HG02798 (cell line): ENCODE measurements around the gene PCOLCE2.
"Not testable (repeated sequence)": the region's sequence is repeated elsewhere in the genome, so short reads cannot be mapped to it uniquely, and the experiment has no call there.

Experiments
- ATAC-seq: cut with Tn5 transposase; IDR thresholded peaks from one replicate; pipeline ENCODE4 v1.9.1; 2021; ENCODE audit warnings: mild to moderate bottlenecking; ENCODE audit not compliant: unreplicated experiment, poor library complexity

The PCOLCE2 gene

GRCh38 chr3:142902356-142902755 lies 13.5 kb upstream of the PCOLCE2 start:
- no peak for ATAC-seq

- ATAC-seq: no peak
Measured at GRCh38 chr3:142898346-142899213, 9.7 kb upstream of the PCOLCE2 start.

GRCh38 chr3:142897807-142898206 lies 8.9 kb upstream of the PCOLCE2 start:
- ATAC-seq: no peak

- ATAC-seq: no peak
Measured at GRCh38 chr3:142896996-142897395, 8.1 kb upstream of the PCOLCE2 start.

GRCh38 chr3:142896201-142896755 lies 7.4 kb upstream of the PCOLCE2 start:
- ATAC-seq: no peak

- no peak for ATAC-seq
Measured at GRCh38 chr3:142894493-142894892, 5.6 kb upstream of the PCOLCE2 start.

GRCh38 chr3:142892714-142893113 lies 3.8 kb upstream of the PCOLCE2 start:
- ATAC-seq: no peak

- ATAC-seq: no peak
Measured at GRCh38 chr3:142890592-142890991, 1.7 kb upstream of the PCOLCE2 start.

GRCh38 chr3:142889212-142890014 lies 530 bp upstream of the PCOLCE2 start:
- no peak for ATAC-seq

- no peak for ATAC-seq
Measured at GRCh38 chr3:142888099-142888480, 793 bp downstream of the PCOLCE2 start.

GRCh38 chr3:142886940-142887339 lies 1.9 kb downstream of the PCOLCE2 start:
- no peak for ATAC-seq

- no peak for ATAC-seq
Measured at GRCh38 chr3:142886021-142886420, 2.9 kb downstream of the PCOLCE2 start.

- no peak for ATAC-seq
Measured at GRCh38 chr3:142884531-142884930, 4.4 kb downstream of the PCOLCE2 start.

GRCh38 chr3:142883534-142883933 lies 5.3 kb downstream of the PCOLCE2 start:
- not testable (repeated sequence) for ATAC-seq

- no peak for ATAC-seq
Measured at GRCh38 chr3:142881445-142882224, 7.2 kb downstream of the PCOLCE2 start.

- no peak for ATAC-seq
Measured at GRCh38 chr3:142878649-142879300, 10.1 kb downstream of the PCOLCE2 start.

GRCh38 chr3:142876417-142876816 lies 12.5 kb downstream of the PCOLCE2 start:
- no peak for ATAC-seq

- no peak for ATAC-seq
Measured at GRCh38 chr3:142875583-142876207, 13.2 kb downstream of the PCOLCE2 start.

- ATAC-seq: no peak
Measured at GRCh38 chr3:142875099-142875498, 13.8 kb downstream of the PCOLCE2 start.
